ENCODE measurements around the gene OR8D2. TPM values are rescaled to one million over a fixed set of nuclear protein-coding genes. Genes with fewer than 3 reads are reported as not detected.

The OR8D2 gene
- total and polyA plus RNA-seq, 2 of the 13 experiments (the other 11 are each of a cell fraction or from before 2014, with no cell fraction given): not detected

DNA sequence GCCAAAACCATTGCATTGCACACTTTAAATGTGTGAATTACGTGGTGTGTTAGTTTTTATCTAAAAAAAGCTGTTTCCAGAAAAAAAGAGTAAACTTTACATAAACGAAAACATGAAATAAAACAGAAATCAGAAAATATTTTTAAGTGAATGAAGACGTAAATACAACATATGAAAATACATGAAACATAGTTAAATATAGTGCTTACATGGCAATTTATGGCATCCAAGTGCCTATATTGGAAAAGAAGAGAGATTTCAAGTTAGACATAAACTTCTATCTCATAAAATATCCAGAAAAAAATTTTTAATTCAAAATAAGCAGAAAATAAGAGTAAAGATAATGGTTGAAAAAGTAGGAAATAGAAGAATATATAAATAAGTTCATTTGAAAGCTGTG is 11.9 kb upstream of the OR8D2 start (continued):
- TF ChIP-seq MAFK (conservative IDR thresholded peaks at IDR 0.05 in 1 of 2, IDR thresholded peaks at IDR 0.05 in 1 of 2; ENCODE audit: low read length in 2 of 2): peak; percentile 54 to 82; a peak in 3 of 4 replicates

DNA sequence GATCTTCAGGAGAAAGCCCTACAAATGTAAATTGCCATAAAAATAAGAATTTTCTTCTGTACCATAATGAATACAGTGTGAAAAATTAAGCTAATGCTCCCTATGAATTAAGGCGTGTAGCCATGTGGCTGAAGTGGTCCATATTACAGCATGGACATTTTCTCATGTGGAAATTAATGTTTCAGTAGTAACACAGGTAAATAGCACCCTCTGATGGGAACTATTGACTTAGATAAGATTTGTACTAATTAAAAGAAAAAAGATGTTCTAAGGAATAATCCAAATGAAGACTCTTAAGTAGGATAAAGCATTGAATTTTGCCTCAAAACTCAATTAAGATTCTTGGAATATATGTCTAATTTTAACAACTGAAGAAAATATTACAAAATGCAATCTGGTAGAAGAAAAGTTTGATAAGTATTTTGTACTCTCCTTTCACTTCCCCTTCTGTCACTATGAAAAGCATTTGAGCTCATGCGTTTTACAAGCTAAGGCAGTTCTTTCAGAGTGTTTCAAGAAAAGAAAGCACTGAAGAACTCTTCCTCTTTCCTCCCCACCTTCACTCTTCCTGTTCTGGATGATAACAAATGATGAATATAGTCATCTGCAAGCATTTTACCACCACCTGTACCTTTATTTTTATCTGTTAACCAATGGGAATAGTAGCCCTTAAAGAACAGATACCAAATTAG is 9.9 kb upstream of the OR8D2 start:
- Histone ChIP-seq H3K4me2 (ENCODE audit: low read depth, low read length) (no peak overlapping the region), H3K79me2 (ENCODE audit: insufficient read depth, low read length) (no peaks in the 10 kb centered on the region), H2AFZ (ENCODE audit: low read length) (no peak overlapping the region), H4K20me1 (ENCODE audit: insufficient read depth, low read length) (no peaks in the 10 kb centered on the region), H3K4me1 (ENCODE audit: insufficient read depth, low read length) (no peaks in the 10 kb centered on the region), H3K4me3 (replicated peaks in 1 of 3; ENCODE audit: insufficient read depth in 1 of 3, low read depth in 2 of 3, low read length in 3 of 3) (no peak overlapping the region), H3K27me3 (ENCODE audit: control insufficient read depth in 1 of 2, insufficient read depth in 2 of 2, low read length in 2 of 2) (no peaks in the 10 kb centered on the region), H3K9me3 (ENCODE audit: low read length) (no peaks in the 10 kb centered on the region), H3K36me3 (replicated peaks in 1 of 2; ENCODE audit: control insufficient read depth in 1 of 2, insufficient read depth in 2 of 2, low read length in 2 of 2) (no peaks in the 10 kb centered on the region), H3K27ac (ENCODE audit: extremely low read length, insufficient read depth, low read length) (no peak overlapping the region), H3K9ac (ENCODE audit: insufficient read depth, low read depth, low read length) (no peak overlapping the region)
- CTCF ChIA-PET (ENCODE audit: low intra/inter-chr PET ratio, low total read pairs): no interaction called here
- DNase-seq (ENCODE audit: low spot score): no peak
- 4% methylated on average over 2 of the region's 2 CpGs for WGBS (ENCODE audit: low lambda C conversion rate)
- no peak for FAIRE-seq
- POLR2A ChIA-PET: no interaction called here
- in situ Hi-C loops (cut with HindIII; ENCODE audit: extremely low pct_ligation_motif_present, low pct_unique_long_range_greater_than_20kb) (no loop called here), intact Hi-C loops (cut with micrococcal nuclease; ENCODE audit: unreplicated experiment) (no loop called here)
- TF ChIP-seq ATF7 (IDR thresholded peaks at IDR 0.05): no peak
- TF ChIP-seq ATF7 (CRISPR knock-in tag; IDR thresholded peaks at IDR 0.05): no peak
- TF ChIP-seq XRCC5 (optimal IDR thresholded peaks at IDR 0.05; ENCODE audit: low read length): no peak
- TF ChIP-seq ZNF101 (CRISPR knock-in tag; IDR thresholded peaks at IDR 0.05; ENCODE audit: borderline replicate concordance, low read depth): no peak
- no peak for TF ChIP-seq THAP7 (CRISPR knock-in tag; IDR thresholded peaks at IDR 0.05)
- TF ChIP-seq ZNF850 (CRISPR knock-in tag; conservative IDR thresholded peaks at IDR 0.05): no peak
- no peak for TF ChIP-seq ZNF501 (CRISPR knock-in tag; IDR thresholded peaks at IDR 0.05)
- TF ChIP-seq RAD21 (CRISPR knock-in tag; IDR thresholded peaks at IDR 0.05): no peak
- no peak for TF ChIP-seq ZNF275 (CRISPR knock-in tag; IDR thresholded peaks at IDR 0.05; ENCODE audit: borderline replicate concordance)
- no peak for TF ChIP-seq PRMT3 (CRISPR knock-in tag; IDR thresholded peaks at IDR 0.05; ENCODE audit: borderline replicate concordance, low read depth)
- TF ChIP-seq KAT2B (IDR thresholded peaks at IDR 0.05; ENCODE audit: borderline replicate concordance, low read depth, low read length): no peak
- no peak for TF ChIP-seq ZNF597 (CRISPR knock-in tag; IDR thresholded peaks at IDR 0.05)
- TF ChIP-seq ZNF34 (CRISPR knock-in tag; IDR thresholded peaks at IDR 0.05; ENCODE audit: borderline replicate concordance): no peak
- TF ChIP-seq THRA (CRISPR knock-in tag; IDR thresholded peaks at IDR 0.05; ENCODE audit: borderline replicate concordance): no peak
- no TSS peak for BruUV-seq (replicated peaks)
- ATAC-seq: no peak
